Astrocyte (in vitro differentiated cells and primary cell): ENCODE results near the gene DARS1. TPM values are rescaled to one million over a fixed set of nuclear protein-coding genes. Genes with fewer than 3 reads are reported as not detected.

ENCODE experiments used
- DNase-seq: peaks from one replicate; pipeline ENCODE4 v3.0.0-alpha.2; 2010; ENCODE audit warnings: low read depth
- FAIRE-seq: peaks from 2 replicates; lab custom pipeline; 2011; peaks lifted over from hg19 to GRCh38; lab: Jason Lieb, UNC
- H2AFZ ChIP-seq: 2 replicates; pipeline ENCODE4 v1.6.0; 2012; ENCODE audit warnings: low read depth, low read length, inconsistent platforms
- H3K27ac ChIP-seq: 2 replicates; pipeline ENCODE4 v1.5.1; 2011; ENCODE audit warnings: low read depth, low read length, inconsistent platforms
- H3K27me3 ChIP-seq: 2 replicates; pipeline ENCODE4 v1.6.0; 2011; ENCODE audit warnings: low read length, inconsistent platforms; ENCODE audit not compliant: insufficient read depth
- H3K36me3 ChIP-seq: 2 replicates; pipeline ENCODE4 v1.5.1; 2011; ENCODE audit warnings: low read length, inconsistent platforms; ENCODE audit not compliant: insufficient read depth
- H3K4me1 ChIP-seq: 2 replicates; pipeline ENCODE4 v1.5.1; 2011; ENCODE audit warnings: low read length, inconsistent platforms; ENCODE audit not compliant: insufficient read depth
- H3K4me2 ChIP-seq: 2 replicates; pipeline ENCODE4 v1.6.0; 2012; ENCODE audit warnings: low read length, inconsistent platforms
- H3K4me3 ChIP-seq: 2 replicates; pipeline ENCODE4 v1.5.1; 2011; ENCODE audit warnings: low read depth, mild to moderate bottlenecking, low read length, inconsistent platforms; ENCODE audit not compliant: insufficient read depth
- H3K79me2 ChIP-seq: 2 replicates; pipeline ENCODE4 v1.6.0; 2012; ENCODE audit warnings: mild to moderate bottlenecking, low read length, inconsistent platforms; ENCODE audit not compliant: insufficient read depth
- H3K9ac ChIP-seq: 2 replicates; pipeline ENCODE4 v1.6.0; 2012; ENCODE audit warnings: mild to moderate bottlenecking, low read length, inconsistent platforms
- H3K9me3 ChIP-seq: 2 replicates; pipeline ENCODE4 v1.5.1; 2012; ENCODE audit warnings: low read depth, mild to moderate bottlenecking, low read length, inconsistent platforms; ENCODE audit not compliant: insufficient read depth
- H4K20me1 ChIP-seq: 2 replicates; pipeline ENCODE4 v1.6.0; 2012; ENCODE audit warnings: low read length, inconsistent platforms; ENCODE audit not compliant: insufficient read depth
- H3K27ac Mint-ChIP-seq: one replicate; pipeline ENCODE4 v1.8.0; 2021; ENCODE audit warnings: mild to moderate bottlenecking, mixed read lengths; ENCODE audit not compliant: unreplicated experiment
- H3K27me3 Mint-ChIP-seq: one replicate; pipeline ENCODE4 v1.8.0; 2021; ENCODE audit warnings: low read depth, mixed read lengths; ENCODE audit not compliant: unreplicated experiment
- H3K36me3 Mint-ChIP-seq: one replicate; pipeline ENCODE4 v1.8.0; 2021; ENCODE audit warnings: low read depth, mixed read lengths; ENCODE audit not compliant: unreplicated experiment
- H3K4me1 Mint-ChIP-seq: one replicate; pipeline ENCODE4 v1.8.0; 2021; ENCODE audit warnings: low read depth, mixed read lengths; ENCODE audit not compliant: unreplicated experiment
- H3K4me3 Mint-ChIP-seq: one replicate; pipeline ENCODE4 v1.8.0; 2021; ENCODE audit warnings: mild to moderate bottlenecking, moderate library complexity, mixed read lengths; ENCODE audit not compliant: unreplicated experiment
- H3K9me3 Mint-ChIP-seq: one replicate; pipeline ENCODE4 v1.8.0; 2021; ENCODE audit warnings: mild to moderate bottlenecking, mixed read lengths; ENCODE audit not compliant: unreplicated experiment
- EZH2 ChIP-seq: IDR thresholded peaks from 2 replicates; pipeline ENCODE4 v1.6.1; 2012; ENCODE audit warnings: mild to moderate bottlenecking, low read length, inconsistent platforms; ENCODE audit not compliant: insufficient read depth
- total RNA-seq: library from RNA; stranded (reverse); gene quantifications from 2 replicates; pipeline ENCODE4 v1.2.1, GENCODE V29; 2021
- TF ChIP-seq, protein P1 (sequence below): IDR thresholded peaks from 2 replicates; pipeline ENCODE4 v1.5.1; 2011; ENCODE audit warnings: low read depth, mild to moderate bottlenecking, inconsistent platforms, low read length, moderate library complexity; ENCODE audit not compliant: insufficient read depth

The DARS1 gene
- total RNA-seq, 1 donor from 2014 or later: 37.9 TPM

DNA sequence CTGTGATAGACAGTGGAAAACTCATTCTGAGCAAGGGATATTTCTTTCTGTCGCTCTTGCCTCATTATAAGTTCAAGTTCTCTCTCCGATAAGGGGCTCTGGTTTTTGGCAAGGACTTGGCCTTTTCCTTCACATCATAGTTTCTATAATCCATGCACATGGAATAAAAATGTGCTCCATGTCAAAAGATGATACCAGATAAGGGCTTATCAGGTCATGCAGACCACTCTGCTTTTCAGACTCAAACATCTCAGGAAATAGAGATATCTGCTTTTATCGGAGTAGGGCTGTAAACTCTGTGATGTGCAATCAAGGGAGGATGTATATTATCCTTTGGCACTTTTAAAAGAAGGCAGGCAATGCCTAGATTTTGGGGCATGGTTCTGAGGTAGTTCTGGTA lies 45.0 kb upstream of the DARS1 start:
- Mint-ChIP-seq H3K36me3 (no peaks in the 10 kb centered on the region), H3K4me3 (no peak overlapping the region), H3K27ac (no peak overlapping the region), H3K27me3 (no peaks in the 10 kb centered on the region), H3K4me1 (peaks cover 6% of the 10 kb centered on the region), H3K9me3 (no peaks in the 10 kb centered on the region)
- no peaks in the 10 kb centered on the region for H3K36me3 ChIP-seq
- peaks cover 1% of the 10 kb centered on the region for H3K4me1 ChIP-seq
- no peaks in the 10 kb centered on the region for H3K79me2 ChIP-seq
- no peaks in the 10 kb centered on the region for H3K9me3 ChIP-seq
- H3K9ac ChIP-seq: no peak overlapping the region
- H3K4me2 ChIP-seq: no peak overlapping the region
- H2AFZ ChIP-seq: no peak overlapping the region
- no peak for TF ChIP-seq EZH2
- TF ChIP-seq, protein P1, sequence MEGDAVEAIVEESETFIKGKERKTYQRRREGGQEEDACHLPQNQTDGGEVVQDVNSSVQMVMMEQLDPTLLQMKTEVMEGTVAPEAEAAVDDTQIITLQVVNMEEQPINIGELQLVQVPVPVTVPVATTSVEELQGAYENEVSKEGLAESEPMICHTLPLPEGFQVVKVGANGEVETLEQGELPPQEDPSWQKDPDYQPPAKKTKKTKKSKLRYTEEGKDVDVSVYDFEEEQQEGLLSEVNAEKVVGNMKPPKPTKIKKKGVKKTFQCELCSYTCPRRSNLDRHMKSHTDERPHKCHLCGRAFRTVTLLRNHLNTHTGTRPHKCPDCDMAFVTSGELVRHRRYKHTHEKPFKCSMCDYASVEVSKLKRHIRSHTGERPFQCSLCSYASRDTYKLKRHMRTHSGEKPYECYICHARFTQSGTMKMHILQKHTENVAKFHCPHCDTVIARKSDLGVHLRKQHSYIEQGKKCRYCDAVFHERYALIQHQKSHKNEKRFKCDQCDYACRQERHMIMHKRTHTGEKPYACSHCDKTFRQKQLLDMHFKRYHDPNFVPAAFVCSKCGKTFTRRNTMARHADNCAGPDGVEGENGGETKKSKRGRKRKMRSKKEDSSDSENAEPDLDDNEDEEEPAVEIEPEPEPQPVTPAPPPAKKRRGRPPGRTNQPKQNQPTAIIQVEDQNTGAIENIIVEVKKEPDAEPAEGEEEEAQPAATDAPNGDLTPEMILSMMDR: no peak
- H3K4me3 ChIP-seq: no peak overlapping the region
- H4K20me1 ChIP-seq: no peaks in the 10 kb centered on the region
- no peak overlapping the region for H3K27ac ChIP-seq
- no peak for DNase-seq
- peaks cover 4% of the 10 kb centered on the region for H3K27me3 ChIP-seq
- no peak for FAIRE-seq

DNA sequence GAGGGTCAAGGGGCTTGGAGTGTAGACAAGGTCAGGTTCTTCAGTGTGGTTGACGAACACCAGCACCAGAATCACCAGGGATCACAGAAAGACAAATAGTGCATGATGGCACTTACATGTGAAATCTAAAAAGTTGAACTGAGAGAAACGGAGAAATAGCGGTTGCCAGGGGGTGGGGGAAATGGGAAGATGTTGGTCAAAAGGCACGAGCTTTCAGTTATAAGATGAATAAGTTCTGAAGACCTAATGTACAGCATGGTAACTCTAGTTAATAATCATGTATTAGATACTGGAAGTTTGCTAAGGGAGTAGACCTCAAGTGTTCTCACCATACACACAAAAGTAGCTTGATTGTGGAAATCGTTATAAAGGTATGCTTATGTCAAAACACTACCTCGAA lies 43.7 kb upstream of the DARS1 start:
- Histone ChIP-seq H4K20me1 (no peaks in the 10 kb centered on the region), H3K27ac (no peak overlapping the region), H3K36me3 (no peaks in the 10 kb centered on the region), H3K9me3 (no peaks in the 10 kb centered on the region), H3K27me3 (peaks cover 4% of the 10 kb centered on the region), H3K4me1 (peaks cover 10% of the 10 kb centered on the region), H3K4me2 (no peak overlapping the region), H3K79me2 (no peaks in the 10 kb centered on the region), H3K9ac (no peak overlapping the region), H3K4me3 (no peak overlapping the region), H2AFZ (no peak overlapping the region)
- H3K4me1 Mint-ChIP-seq: peaks cover 12% of the 10 kb centered on the region
- no peaks in the 10 kb centered on the region for H3K36me3 Mint-ChIP-seq
- H3K27ac Mint-ChIP-seq: no peak overlapping the region
- no peaks in the 10 kb centered on the region for H3K27me3 Mint-ChIP-seq
- no peak overlapping the region for H3K4me3 Mint-ChIP-seq
- FAIRE-seq (no peak), DNase-seq (no peak)
- TF ChIP-seq, protein P1: no peak
- TF ChIP-seq EZH2: no peak
- H3K9me3 Mint-ChIP-seq: no peaks in the 10 kb centered on the region

DNA sequence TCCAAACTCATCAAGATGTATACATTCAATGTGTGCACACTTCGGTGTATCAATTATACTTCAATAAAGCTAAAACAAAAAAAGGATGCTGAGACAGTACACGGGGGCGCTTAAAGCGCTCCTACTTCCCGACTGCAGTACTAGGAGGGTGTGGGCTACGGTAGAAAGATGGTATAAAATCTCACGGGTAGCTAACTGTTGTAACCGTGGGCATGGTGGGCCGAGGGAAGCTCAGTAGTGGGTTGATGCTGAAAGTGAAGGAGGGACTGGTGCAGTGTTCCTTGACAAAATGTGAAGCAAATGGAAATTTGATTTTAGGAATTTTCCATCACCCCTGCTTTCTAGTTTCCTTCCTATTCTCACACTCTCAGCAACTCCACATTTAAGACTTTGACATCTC lies 42.6 kb upstream of the DARS1 start:
- Histone ChIP-seq H3K4me2 (no peak overlapping the region), H2AFZ (no peak overlapping the region), H3K4me1 (peaks cover 10% of the 10 kb centered on the region), H3K4me3 (no peak overlapping the region), H3K36me3 (no peaks in the 10 kb centered on the region), H4K20me1 (no peaks in the 10 kb centered on the region), H3K9me3 (no peaks in the 10 kb centered on the region), H3K27me3 (peaks cover 4% of the 10 kb centered on the region), H3K9ac (no peak overlapping the region), H3K79me2 (no peaks in the 10 kb centered on the region), H3K27ac (no peak overlapping the region)
- H3K27ac Mint-ChIP-seq: no peak overlapping the region
- H3K36me3 Mint-ChIP-seq: no peaks in the 10 kb centered on the region
- no peak for TF ChIP-seq EZH2
- TF ChIP-seq, protein P1: no peak
- DNase-seq (no peak), FAIRE-seq (no peak)
- H3K4me3 Mint-ChIP-seq: no peak overlapping the region
- H3K27me3 Mint-ChIP-seq: no peaks in the 10 kb centered on the region
- H3K9me3 Mint-ChIP-seq: no peaks in the 10 kb centered on the region
- peaks cover 14% of the 10 kb centered on the region for H3K4me1 Mint-ChIP-seq
